NCI-H748 (cell line): ENCODE measurements around the gene KAT14.
"Not testable (repeated sequence)": the region's sequence is repeated elsewhere in the genome, so short reads cannot be mapped to it uniquely, and the experiment has no call there.

Source experiments
- DNase-seq: peaks from one replicate; lab custom pipeline; 2025; ENCODE audit not compliant: unreplicated experiment; lab: John Stamatoyannopoulos, UW

Gene KAT14

DNA sequence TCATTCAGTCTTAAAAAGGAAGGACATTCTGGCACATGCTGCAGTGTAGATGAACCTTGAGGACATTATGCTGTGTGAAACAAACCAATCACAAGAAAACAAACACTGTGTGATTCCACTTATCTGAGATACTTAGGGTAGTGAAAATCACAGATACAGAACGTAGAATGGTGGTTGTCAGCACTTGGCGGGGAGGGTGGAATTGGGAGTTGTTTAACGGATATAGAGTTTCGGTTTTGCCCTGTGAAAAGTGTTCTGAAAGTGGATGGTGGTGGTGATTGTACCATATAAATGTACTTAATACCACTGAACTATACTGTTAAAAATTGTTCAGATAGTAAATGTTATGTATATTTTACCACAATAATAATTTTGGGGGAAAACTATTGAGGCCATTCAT lies 18.4 kb downstream of the KAT14 start:
- no peak for DNase-seq

DNA sequence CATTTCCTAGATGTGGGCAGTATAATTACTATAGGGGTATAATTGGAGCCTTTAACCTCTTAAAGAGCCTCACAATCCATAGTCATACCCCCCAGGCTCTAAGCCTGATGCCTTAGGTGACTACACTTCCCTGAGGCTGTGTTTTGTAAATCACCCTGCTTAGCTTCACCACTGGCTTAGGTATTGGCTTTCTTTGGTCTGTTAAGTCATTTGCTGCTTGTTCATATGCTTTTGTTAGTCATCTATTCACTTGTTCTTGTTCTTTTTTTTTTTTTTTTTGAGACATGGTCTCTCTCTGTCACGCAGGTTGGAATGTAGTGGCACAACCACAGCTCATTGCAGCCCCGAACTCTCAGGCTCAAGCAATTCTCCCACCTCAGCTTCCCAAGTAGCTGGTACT lies 26.7 kb downstream of the KAT14 start:
- DNase-seq = no peak

DNA sequence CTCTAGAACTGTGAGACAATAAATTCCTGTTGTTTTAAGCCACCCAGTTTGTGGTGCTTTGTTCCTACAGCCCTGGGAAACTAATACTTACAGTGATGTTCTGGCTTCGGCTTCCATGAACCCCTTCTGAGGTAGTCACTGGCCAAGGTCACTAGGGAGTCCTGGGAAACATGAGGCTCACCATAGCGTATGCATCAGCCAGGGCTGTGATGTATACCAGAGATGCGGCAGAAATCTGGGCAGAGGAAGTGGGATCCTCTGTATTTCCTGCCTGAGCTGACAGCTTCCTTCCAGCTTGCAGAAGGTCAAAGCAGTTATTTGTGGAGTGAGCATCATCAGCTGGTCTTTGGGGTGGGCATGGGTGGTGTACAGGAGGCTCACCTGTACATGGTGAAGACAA lies 27.9 kb downstream of the KAT14 start:
- DNase-seq = no peak

DNA sequence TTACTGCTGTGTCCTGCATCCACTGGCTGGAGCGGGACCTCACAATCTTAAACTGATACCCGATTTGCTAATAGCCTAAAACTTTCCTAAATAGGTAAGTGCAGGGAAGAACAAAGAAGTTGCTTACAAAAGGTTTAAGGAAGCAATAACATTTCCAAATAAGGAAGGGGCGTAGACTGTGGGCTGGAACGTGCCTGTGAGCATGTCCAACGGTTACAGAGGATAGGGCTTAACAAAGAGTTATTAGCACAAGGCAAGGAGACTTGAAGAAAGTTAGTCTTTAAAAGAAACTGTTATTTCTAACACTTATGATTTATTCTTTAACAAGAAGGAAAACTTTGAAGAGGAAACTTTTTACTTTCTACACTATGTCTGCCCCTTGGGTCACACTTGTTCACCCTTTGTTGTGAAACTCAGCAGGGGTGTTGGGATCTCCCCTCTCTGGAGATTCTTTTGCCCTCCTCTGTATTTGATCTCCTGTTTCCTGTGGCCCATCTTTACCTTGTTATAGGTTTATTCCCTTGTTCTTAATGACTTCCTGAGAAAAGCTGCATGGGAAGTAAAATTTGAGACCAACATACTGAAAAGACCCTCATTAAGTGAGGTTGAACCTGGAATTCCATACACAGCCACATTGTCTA lies 28.7 kb downstream of the KAT14 start:
- DNase-seq = no peak

DNA sequence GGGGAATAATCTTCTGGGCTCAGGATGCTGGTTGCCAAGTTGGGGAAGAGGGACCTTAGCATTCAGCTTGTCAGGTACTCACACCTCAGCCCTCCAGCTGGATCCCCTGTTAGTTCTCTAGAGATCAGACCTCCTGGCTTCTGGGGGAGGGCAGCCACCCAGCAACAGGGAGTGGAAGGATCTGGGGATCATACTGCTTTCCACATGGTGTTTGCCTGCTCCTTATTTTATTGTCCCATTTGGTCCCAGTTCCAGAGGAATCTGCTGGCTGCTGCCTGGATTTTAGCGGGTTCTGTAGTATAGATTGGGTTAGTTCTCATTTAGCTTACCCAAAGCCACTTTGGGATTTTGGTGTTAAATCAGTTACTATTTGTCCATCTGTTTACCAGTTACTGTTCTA lies 29.3 kb downstream of the KAT14 start:
- no peak for DNase-seq

DNA sequence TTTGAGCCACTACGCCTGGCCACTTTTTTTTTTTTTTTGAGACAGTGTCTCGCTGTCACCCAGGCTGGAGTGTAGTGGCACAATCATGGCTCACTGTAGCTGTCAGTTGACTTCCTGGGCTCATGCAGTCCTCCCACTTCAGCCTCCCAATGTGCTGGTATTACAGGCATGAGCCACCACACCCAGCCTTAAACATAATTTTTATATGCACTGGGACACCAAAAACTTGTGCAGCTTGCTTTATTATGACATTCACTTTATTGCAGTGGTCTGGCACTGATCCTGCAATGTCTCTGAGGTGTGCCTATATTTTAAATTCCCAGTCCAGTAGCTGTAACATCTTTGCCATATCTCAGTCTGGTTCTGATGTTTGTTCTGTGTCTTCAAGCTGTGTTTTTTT lies 34.7 kb downstream of the KAT14 start:
- DNase-seq = no peak

DNA sequence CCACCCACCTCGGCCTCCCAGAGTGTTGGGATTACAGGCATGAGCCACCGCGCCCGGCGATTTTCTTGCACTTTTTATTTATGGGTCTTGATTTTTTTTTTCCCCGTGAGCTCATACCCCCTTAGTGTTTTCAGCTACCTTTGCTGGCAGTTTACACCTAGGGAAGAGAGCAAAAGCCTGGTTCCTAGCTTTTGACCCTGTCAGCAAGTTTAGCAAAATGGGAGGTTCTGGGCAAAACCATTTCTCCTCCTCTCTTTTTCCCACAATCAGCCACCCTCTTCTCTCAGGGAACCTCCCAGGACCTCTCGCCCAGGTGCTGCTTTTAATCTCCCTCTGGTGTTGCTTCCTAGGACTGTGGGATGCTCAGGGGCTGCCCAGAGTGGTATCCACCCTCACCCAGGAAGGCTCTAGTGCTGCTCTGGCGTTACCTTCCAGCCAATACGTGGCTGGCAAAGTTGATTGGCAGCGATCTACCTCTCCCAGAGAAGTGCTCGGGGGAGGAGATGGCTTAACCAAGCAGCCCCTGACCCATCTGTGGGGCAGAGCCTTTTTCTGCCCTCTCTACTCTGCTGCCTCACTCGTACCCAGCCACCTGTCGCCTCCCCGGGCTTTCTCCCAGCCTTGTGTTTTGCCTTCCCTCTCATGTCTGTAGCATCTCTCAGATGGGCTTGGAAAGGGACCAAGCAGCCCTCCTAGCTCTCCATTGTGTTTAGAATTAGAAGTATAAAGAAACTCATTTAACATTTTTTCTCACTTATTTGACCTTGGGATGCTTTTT lies 37.4 kb downstream of the KAT14 start:
- no peak for DNase-seq

DNA sequence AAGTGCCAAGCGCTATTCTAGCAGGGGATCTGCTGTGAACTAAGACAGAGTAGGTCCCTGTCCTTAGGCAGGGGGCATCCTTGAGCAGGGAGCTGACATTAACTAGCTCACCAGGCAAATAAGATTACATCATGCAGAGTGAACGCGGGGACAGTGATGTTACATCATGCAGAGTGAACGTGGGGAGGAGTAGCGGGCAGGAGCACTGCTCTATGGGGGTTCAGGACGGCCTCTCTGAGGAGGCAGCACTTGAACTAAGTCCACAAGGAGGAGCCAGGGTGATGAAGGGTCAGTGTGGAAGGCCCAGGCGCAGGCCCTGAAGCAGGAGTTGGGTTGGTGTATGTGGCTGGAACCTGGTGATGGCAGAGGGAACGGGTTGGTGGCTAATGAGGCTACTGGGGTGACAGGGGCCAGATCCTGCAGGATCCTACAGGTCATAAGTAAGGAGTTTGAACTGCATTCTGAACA lies 38.7 kb downstream of the KAT14 start:
- no peak for DNase-seq

DNA sequence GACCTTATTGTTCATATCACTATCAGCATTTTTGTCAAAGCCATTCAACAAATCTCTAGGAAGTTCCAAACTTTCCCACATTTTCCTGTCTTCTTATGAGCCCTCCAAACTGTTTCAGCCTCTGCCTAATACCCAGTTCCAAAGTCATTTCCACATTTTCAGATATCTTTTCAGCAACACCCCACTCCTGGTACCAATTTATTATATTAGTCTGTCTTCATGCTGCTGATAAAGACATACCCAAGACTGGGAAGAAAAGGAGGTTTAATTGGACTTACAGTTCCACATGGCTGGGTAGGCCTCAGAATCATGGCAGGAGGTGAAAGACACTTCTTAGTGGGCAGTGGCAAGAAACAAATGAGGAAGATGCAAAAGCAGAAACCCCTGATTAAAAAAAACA lies 42.7 kb downstream of the KAT14 start:
- DNase-seq = not testable (repeated sequence)

DNA sequence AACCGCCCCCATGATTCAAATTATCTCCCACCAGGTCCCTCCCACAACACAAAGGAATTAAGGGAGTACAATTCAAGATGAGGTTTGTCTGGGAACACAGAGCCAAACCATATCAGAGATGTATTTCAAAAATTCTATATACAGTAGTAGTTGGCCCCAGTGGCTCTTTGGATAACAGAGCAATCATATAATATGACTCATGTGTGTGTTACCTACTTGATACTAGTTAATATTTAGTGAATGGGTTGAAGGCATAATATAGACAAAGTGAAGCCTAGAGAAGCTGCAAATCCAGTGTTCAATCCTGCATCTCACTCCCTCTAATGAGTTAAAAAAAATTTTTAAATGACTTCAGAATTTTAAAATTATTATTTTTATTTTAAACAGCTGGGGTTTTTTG lies 43.2 kb downstream of the KAT14 start:
- no peak for DNase-seq

DNA sequence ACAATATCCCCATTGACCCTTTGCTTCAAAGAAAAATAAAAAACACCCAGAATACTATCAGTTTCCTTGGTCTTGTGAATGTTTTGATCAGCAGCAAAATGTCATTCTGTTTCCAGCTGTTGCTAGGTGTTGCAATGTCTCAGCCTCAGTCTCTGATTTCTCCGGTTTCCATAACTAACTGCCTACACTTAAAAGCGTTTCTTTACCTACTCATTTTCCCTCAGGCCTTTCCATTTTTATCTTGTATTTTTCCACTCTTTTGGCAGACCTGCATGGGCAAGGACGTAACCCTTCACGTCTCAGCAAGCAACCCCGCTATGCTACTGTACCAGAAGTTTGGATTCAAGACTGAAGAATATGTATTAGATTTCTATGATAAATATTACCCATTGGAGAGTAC lies 49.4 kb downstream of the KAT14 start:
- no peak for DNase-seq

DNA sequence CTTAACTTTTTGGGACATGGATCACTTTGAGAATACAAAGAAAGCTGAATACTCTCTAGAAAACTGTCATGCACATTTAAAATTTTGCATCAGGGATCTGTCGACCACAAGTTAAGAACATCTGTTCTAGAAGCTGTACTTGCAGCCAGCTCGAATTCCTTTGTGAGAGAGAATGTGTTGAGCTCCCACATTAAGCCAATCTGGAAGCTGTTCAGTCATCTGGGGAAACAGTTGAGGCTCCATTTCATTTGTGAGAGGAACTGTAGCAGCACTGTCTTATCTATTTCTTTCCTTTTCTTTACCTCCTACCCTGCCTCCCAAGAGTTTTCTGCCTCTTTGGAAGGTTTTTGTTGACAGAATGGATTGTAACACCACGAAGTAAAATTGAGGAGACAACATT lies 50.8 kb downstream of the KAT14 start:
- DNase-seq = no peak

DNA sequence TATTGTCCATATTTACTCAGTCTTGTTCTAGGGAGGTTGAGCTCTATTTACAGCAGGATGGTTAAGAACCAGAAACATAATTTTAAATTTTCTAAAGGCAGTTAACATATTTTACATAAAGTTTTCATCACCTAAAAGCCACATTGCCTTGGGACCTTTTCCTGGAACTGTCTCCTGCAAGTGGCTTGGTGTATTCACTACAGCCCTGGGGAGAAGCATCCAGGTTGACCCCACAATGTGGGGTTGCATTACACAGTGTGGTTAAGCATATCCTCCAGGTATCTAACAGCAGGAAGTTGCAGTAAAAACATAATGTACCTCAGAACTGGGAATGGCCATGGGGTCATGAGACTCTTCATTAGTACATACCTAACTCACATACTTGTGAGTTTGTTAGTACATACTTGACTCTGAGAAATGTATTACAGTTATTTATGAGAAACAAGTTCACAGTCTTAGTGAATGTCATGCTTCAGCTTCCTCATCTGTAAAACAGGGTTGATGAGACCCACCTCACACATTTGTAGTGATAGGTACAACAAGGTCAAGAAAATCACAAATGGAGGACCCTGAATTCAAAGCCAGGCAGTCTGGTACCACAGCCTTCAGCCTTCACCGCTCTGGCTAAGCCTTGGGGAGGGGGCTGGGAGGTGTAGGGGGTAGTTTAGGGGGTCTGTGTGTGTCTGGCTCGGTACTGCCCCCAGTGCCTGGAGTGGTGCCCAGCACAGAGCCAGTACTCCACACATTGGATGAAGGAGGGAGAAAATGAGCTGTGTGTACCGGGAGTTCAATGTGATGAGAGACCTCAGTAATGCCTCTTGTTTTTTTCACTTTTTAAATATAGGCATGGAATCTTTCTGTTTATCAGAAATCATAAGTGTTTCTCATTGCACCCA lies 52.9 kb downstream of the KAT14 start:
- DNase-seq = no peak

DNA sequence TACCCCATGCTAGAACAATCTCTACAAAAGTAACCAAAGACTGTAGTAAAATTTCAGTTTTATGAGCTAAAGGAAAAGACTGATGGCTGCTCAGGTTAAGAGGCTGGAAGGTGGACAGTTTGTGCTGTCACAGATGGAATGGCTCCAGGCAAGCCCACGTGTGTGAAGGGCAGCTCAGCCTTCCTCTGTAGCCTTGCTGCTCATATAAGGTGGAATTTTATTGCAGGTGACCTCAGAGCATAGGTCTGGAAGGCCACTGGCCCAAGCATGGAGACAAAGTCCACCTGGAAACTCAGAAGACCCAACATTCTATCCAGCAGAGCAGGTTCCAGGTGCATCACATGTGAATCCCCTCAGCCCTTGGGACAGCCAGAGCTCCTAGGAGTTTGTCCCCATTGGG lies 53.6 kb downstream of the KAT14 start:
- DNase-seq = no peak

DNA sequence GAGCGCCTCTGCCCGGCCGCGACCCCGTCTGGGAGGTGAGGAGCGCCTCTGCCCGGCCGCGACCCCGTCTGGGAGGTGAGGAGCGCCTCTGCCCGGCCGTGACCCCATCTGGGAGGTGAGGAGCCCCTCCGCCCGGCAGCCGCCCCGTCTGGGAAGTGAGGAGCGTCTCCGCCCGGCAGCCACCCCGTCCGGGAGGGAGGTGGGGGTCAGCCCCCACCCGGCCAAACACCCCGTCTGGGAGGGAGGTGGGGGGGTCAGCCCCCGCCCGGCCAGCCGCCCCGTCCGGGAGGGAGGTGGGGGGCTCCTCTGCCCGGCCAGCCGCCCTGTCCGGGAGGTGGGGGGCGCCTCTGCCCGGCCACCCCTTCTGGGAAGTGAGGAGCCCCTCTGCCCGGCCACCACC lies 56.8 kb downstream of the KAT14 start:
- not testable (repeated sequence) for DNase-seq

DNA sequence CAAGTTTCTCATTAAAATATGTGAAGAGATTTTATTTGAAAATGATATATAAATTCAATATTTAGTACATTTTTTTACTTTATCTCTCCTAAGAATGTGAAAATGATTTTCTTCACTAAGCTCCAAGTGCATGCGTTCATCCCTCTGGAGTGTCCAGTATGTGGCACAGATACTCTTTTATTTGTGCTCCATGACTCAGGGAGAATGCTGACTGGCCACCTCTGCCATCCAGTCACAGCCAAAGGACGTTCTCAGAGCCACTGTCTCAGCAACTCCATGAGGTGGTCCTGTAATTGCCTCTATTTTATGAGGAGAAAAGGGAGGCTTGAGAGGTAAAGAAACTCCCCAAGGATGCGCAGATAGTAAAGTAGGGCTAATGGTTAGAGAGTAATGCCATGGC lies 58.3 kb downstream of the KAT14 start:
- no peak for DNase-seq

DNA sequence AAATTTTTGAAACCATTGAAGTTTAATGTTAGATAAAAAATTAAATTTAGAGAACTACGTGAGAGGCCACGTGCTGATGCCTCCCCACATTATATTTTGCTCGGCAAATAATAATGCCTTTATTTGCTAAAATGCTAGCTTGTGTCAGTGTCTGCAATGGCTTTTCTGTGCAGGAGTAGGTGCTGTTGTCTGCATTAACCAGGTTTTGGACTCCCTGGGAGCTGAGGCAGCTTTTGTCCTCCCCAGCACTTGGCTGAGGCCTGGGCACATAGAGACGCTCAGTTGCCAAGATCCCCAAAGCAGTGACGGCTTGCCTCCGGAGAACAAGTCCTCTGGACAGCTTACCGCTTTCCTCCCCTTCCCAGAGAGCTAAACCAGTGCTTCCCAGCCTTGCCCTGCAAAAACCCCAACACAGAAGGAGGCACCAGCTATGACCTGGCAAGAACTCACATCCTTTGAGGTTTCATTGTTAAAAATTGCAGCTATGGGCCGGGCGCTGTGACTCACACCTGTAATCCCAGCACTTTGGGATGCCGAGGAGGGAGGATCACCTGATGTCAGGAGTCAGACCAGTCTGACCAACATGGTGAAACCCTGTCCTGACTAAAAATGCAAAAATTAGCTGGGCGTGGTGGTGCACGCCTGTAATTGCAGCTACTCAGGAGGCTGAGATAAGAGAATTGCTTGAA lies 59.9 kb downstream of the KAT14 start:
- no peak for DNase-seq

DNA sequence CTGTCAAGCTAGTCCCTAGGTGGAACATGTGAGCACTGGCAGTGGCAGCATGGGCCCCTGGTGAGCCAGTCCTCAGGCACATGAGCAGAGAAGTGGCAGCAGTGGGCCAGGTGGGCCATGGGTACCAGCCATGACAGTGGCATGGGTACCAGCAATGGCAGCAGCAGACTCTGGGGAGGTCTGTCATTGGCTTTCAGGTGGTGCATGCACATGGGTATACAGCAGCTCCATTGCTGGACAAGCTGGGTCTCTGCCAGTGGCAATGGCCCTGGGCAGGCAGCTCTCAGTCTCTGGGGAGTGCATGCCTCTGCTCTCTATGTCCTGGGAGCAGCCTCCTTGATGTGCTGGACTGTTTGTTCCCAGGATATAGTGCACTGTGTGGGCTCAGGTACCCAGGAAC lies 65.3 kb downstream of the KAT14 start:
- no peak for DNase-seq

DNA sequence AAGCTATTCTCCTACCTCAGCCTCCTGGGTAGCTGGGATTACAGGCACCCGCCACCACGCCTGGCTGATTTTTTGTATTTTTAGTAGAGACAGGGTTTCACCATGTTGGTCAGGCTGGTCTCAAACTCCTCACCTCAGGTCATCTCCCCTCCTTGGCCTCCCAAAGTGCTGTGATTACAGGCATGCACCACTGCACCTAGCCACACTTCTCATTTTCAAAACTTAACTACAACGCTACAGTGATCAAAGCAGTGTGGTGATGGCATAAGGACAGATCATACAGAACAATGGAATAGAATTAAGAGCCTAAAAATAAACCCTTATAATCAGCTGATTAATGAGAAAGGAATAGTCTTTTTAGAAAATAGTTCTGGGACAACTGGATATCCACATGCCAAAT lies 66.0 kb downstream of the KAT14 start:
- DNase-seq = not testable (repeated sequence)

DNA sequence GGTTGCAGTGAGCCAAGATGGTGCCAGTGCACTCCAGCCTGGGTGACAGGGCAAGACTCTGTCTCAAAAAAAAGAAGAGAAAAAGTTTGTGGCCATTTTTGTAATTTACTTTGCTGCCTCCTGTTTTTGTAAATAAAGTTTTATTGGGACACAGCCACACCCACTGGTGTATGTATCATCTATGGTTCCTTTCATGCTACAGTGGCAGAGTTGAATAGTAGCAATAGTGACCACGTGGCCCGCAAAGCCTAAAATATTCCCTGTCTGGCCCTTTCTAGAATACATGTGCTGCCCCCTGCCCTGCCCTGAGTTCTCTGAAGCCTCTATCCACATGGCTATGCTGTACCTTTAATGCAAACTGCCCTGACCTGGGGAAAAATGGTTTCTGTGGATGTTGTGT lies 75.3 kb downstream of the KAT14 start:
- no peak for DNase-seq

DNA sequence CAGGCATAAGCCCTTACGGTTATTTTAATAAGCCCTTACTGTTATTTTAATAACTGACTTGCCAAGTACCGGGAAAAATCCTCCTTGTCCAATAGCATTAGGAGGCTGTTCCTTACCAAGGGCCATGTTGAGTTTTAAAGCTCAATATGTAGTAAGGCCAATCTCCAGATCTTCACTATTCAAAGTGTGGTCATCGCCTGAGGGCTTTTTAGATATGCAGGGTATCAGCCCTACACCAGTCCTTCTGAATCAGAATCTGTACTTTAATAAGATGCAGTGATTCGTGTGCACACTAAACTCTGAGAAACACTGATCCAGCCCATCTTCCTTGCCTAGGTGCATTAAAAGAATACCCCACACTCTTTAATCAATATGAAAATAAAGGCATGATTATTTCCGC lies 77.9 kb downstream of the KAT14 start:
- no peak for DNase-seq
